ENCODE data around the gene ZBTB47.

Gene ZBTB47

DNA sequence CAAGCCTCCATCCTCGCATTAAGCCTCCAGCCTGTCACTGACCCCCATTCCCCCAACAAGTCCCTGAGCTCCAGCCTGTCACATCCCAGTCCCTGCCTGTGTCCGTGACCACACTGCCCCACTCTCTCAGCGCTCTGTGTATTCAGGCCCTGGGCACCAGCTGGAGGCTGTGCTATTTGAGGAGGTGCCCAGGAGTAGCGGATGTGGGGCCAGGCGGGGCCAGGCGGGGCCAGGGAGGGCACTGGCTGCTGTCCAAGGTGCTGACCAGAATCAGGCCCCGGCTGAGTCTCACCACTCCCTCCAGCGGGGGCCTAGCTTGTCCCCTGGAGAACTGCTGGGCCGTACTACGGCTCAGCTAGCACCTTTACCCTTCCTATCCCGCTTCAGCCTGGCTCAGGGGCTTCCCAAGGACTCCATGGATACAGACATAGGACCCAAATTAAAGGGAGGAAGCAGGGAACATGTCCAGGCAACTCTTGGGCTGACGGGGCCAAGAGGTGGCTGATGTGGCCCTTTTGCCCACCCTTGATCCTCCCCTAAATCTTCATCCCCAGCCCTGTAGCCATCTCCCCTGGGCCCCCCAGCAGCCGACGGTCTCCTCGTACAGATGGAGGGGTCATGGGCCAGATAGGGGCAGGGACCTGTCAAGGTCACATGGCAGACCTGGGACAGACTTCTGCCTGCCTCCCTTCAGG is 48.0 kb downstream of the ZBTB47 start:
- TF ChIP-seq MYC (IDR thresholded peaks at IDR 0.05; ENCODE audit: low read depth, low read length) (no peak), POLR2A (IDR thresholded peaks at IDR 0.05; ENCODE audit: extremely low read depth, insufficient read length) (no peak), CTCF (IDR thresholded peaks at IDR 0.05; ENCODE audit: low read depth, low read length) (no peak)
- TF ChIP-seq, protein P1, sequence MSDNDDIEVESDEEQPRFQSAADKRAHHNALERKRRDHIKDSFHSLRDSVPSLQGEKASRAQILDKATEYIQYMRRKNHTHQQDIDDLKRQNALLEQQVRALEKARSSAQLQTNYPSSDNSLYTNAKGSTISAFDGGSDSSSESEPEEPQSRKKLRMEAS (IDR thresholded peaks at IDR 0.05; ENCODE audit: low read depth, low read length) = 0 out of 2 replicates have a peak, but pooled peaks have one; percentile 17
- DNase-seq (ENCODE audit: low read depth) = peak; percentile 63
- no peak overlapping the region for H3K4me3 ChIP-seq (ENCODE audit: low read depth, low read length)

GRCh38 chr3:42702066-42702951 is 48.8 kb downstream of the ZBTB47 start, which contains the start of gene HHATL:
Gene HHATL, minus strand, starts transcription at chr3:42702798. Its CDS starts 1,972 bp downstream, at chr3:42700826.
- no peak for DNase-seq (ENCODE audit: low read depth)
- TF ChIP-seq CTCF (IDR thresholded peaks at IDR 0.05; ENCODE audit: low read depth, low read length) (no peak), MYC (IDR thresholded peaks at IDR 0.05; ENCODE audit: low read depth, low read length) (no peak), POLR2A (IDR thresholded peaks at IDR 0.05; ENCODE audit: extremely low read depth, insufficient read length) (no peak)
- TF ChIP-seq, protein P1 (IDR thresholded peaks at IDR 0.05; ENCODE audit: low read depth, low read length) = no peak
- H3K4me3 ChIP-seq (ENCODE audit: low read depth, low read length) = no peak within 1 kb of the TSS

DNA sequence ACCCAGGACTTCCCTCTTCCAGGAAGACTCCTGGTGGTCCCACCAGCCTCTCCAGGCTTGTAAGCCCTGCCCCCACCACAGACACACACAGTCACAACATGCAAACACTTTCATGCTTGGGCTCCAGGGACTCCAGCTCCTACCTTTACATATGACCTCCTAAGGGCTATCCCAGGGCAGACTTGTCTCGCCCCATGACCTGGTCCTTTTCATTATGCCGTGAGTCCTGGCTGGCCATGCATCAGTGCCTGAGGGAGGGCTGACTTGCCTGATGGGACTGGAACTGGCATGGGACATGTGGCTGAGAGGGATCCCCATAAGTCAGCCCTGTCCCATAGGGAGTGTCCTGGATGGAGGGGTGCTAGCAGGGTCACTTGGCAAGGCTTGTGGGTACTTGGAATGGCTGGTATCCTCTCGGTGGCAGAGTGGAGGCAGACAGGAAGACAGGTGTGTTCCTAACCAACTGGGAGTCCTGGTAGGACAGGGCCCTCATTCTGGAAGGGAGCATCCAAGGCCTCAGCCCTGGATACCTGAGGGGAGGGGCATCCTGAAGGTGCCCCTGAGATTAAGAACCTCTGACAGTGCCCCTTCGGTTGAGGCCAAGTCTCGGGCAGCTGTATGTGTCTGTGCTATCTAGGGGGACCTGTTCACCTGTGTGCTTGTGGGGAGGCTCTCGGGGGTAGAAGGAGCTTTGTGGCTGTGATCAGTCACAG is 49.6 kb downstream of the ZBTB47 start:
- no peak overlapping the region for H3K4me3 ChIP-seq (ENCODE audit: low read depth, low read length)
- DNase-seq (ENCODE audit: low read depth) = no peak
- TF ChIP-seq MYC (IDR thresholded peaks at IDR 0.05; ENCODE audit: low read depth, low read length) = no peak
- no peak for TF ChIP-seq POLR2A (IDR thresholded peaks at IDR 0.05; ENCODE audit: extremely low read depth, insufficient read length)
- TF ChIP-seq CTCF (IDR thresholded peaks at IDR 0.05; ENCODE audit: low read depth, low read length) = no peak
- TF ChIP-seq, protein P1 (IDR thresholded peaks at IDR 0.05; ENCODE audit: low read depth, low read length) = no peak

DNA sequence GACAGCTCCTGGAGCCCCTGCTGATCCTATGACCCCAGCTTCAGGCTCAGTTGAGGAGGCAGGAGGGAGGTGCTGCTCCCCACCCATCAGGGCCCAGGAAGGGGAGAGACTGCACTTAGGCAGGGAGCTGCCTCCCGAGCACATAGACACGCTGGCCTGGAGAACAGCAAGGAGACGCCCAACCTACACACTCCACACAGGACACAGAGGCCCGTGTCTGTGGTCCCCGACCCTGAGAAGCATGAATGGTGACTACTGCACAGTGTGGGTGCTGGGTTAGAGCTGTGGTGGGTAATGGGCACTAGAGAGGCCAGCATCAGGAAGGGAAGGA is 50.2 kb downstream of the ZBTB47 start:
- TF ChIP-seq, protein P1 (IDR thresholded peaks at IDR 0.05; ENCODE audit: low read depth, low read length) = no peak
- TF ChIP-seq POLR2A (IDR thresholded peaks at IDR 0.05; ENCODE audit: extremely low read depth, insufficient read length) = no peak
- no peak for TF ChIP-seq MYC (IDR thresholded peaks at IDR 0.05; ENCODE audit: low read depth, low read length)
- TF ChIP-seq CTCF (IDR thresholded peaks at IDR 0.05; ENCODE audit: low read depth, low read length) = no peak
- H3K4me3 ChIP-seq (ENCODE audit: low read depth, low read length) = no peak overlapping the region
- DNase-seq (ENCODE audit: low read depth) = no peak

DNA sequence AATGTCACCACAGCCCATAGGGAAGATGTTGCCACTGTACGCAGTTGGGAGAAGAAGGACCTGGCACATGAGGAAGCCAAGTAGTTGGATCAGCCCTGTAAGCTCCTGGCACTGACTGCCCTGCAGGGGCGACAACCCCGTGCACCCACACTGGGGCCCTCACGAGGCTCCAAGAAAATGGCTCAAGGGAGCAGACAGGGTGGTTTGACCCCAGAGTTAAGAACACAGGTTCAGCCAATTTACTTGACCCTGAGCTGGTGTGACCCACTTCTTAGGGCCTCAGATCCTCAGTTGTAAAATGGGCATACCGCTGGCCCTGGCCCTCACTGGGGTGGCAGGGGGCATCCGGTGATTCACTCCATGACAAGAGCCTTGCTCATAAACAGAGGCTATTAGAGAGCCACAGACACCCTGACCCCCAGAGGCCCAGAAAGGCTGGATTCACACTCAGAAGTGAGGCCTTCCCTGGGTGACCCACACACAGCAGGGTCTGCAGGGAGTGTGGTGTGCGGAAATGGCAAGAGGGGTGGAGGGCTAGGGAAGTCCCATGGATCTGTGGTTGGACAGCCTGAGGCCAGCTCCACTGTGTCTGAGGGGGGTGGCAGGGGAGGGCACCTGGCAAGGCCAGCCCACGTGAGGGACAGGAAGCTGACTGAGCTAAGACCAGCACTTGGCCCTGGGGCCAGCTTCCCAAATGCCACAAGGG is 50.8 kb downstream of the ZBTB47 start:
- no peak for DNase-seq (ENCODE audit: low read depth)
- TF ChIP-seq POLR2A (IDR thresholded peaks at IDR 0.05; ENCODE audit: extremely low read depth, insufficient read length) (no peak), CTCF (IDR thresholded peaks at IDR 0.05; ENCODE audit: low read depth, low read length) (no peak), MYC (IDR thresholded peaks at IDR 0.05; ENCODE audit: low read depth, low read length) (no peak)
- TF ChIP-seq, protein P1 (IDR thresholded peaks at IDR 0.05; ENCODE audit: low read depth, low read length) = no peak
- H3K4me3 ChIP-seq (ENCODE audit: low read depth, low read length) = no peak overlapping the region

Data from NB4 (cell line).